GM13977 (cell line): Measurements from ENCODE around the gene CCDC63.
A peak's percentile ranks its signal among the peaks of the same experiment; 100 is the strongest.

Experiments used
- DNase-seq: peaks from one replicate; pipeline ENCODE4 v3.0.0; 2012; ENCODE audit warnings: low spot score
- in situ Hi-C: fragments of 300-500 bp; cut with MboI; formaldehyde crosslinking; loops from one replicate; pipeline ENCODE4 v1.12.0; 2022; ENCODE audit warnings: low sequenced_read_pairs, low pct_unique_long_range_greater_than_20kb, mixed read lengths, inconsistent platforms; ENCODE audit not compliant: unreplicated experiment
- TF ChIP-seq, protein P1 (sequence below): IDR thresholded peaks from 2 replicates; pipeline ENCODE4 v1.5.1; 2012; ENCODE audit warnings: mild to moderate bottlenecking, control low read depth; ENCODE audit not compliant: insufficient read depth; ENCODE audit errors: extremely low read depth, missing control alignments

CCDC63 gene

DNA sequence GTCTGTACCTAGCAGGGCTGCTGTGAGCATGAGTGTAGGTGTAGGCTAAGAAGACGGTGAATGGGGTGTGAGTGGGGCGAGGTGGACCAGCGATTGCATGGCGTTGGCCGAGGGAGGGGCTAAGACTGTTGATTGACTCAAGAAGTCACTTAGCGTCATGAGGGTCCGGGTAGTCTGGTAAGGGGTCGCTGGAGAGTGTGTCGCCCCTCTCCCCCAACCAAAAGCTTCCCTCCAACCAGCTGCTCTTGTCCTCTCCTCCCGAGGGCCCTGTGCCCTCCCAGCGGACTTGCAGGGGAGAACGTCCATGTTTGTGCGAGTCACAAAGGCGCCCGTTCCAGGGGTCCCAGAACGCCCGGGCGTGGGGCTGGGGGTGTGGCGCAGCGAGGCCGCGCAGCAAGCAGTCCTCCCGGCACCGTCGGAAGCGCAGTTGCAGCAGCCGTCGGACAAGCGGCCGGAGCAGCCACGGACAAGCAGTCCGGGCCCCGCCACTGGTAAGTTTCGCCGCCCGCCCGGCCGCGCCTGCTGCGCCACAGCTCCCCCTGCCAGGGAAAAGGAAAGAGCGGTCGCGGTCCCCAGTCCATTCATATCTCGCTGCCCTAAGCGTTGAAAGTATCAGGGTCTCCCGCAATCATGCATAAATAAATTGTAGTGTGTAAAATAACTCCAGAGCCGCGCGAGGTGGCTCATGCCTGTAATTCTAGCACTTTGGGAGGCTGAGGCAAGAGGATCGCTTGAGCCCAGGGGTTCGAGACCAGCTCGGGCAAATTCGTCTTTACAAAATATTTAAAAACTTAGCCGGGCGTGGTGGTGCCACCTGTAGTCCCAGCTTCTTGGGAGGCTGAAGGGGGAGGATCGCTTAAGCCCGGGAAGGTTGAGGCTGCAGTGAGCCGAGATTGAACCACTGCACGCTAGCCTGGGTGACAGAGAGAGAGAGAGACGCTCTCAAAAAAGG is at the start of gene CCDC63:
Gene CCDC63 (plus strand): TSS at position 373 of the 952 bp plus-strand sequence. CDS start 5,968 bp downstream, outside the sequence.
- TF ChIP-seq, protein P1, sequence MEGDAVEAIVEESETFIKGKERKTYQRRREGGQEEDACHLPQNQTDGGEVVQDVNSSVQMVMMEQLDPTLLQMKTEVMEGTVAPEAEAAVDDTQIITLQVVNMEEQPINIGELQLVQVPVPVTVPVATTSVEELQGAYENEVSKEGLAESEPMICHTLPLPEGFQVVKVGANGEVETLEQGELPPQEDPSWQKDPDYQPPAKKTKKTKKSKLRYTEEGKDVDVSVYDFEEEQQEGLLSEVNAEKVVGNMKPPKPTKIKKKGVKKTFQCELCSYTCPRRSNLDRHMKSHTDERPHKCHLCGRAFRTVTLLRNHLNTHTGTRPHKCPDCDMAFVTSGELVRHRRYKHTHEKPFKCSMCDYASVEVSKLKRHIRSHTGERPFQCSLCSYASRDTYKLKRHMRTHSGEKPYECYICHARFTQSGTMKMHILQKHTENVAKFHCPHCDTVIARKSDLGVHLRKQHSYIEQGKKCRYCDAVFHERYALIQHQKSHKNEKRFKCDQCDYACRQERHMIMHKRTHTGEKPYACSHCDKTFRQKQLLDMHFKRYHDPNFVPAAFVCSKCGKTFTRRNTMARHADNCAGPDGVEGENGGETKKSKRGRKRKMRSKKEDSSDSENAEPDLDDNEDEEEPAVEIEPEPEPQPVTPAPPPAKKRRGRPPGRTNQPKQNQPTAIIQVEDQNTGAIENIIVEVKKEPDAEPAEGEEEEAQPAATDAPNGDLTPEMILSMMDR, result peak; percentile 55
- DNase-seq, result peak; percentile 60
- in situ Hi-C loops, result no loop called here

DNA sequence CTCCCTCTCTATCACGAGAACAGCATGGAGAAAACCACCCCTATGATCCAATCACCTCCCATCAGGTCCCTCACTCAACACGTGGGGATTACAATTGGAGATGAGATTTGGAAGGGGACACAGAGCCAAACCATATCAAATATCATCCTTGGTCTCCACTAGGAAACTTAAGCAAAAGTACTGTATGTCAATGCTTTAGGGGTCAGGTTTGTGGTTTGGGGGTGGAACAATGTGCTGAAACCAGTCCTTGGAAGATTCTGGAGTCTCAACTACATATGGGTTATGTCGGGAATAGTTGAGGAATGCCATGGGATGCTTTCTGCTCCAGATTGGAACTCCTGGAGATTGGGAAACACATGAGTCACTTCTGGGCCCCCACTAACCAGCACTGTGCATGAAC is 48.3 kb upstream of the CCDC63 start:
- DNase-seq, result no peak
- in situ Hi-C loops, result no loop called here
- TF ChIP-seq, protein P1, result no peak

DNA sequence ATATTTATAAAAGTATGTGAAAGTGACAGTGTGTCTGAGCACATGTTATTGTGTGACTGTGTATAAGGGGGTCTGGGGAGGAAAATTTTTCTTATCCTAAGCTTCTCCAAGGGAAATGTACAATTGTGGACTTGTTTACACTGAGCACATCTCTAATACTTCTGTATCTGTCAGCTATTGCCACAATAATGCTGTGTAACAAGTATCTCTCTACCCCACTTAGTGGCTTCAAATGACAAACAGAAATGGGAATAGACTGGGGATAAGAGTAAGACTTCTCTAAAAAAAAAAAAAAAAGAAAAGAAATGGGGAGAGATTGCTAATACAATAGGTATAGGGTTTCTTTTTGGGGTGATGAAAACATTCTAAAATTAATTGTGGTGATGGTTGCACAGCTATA is 44.3 kb upstream of the CCDC63 start:
- DNase-seq, result no peak
- TF ChIP-seq, protein P1, result no peak
- in situ Hi-C loops, result no loop called here

DNA sequence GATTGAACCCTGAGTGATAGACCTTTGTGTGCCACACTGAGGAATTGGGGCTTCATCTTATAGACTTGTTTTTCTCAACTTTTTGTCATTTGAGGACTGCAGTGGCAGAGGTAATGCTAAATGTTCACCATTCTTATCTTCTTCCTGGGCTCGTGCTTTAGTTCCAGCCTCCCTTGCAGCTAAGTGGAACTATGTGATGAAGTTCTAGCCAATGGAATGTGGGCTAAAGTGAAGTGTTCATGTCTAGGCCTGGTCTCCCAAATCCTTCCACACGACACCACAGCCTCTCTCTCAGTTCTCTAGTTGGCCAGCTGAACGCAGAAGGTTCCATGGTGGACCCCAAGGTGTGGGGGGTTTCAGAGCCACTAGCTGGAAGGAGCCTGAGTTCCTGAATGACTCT is 42.4 kb upstream of the CCDC63 start:
- in situ Hi-C loops, result no loop called here
- DNase-seq, result no peak
- TF ChIP-seq, protein P1, result no peak

DNA sequence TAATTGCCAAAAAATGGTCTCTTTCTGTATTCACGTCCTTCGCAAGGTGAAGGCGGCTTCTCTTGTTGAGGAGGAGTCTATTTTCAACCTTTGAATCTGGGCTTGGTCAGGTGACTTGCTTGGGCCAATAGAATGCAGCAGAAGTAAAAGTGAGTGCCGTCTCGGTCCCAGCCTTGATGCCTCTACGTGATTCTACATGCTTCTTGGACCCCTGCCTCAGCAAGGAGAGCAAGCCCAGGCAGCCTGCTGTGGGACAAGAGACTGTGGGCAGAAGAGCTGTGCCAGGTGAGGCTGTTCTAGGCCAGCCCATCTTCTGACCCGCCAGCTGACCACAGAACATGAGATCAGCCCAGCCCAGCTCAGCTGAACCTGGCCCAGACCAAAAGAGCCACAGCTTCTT is 39.1 kb upstream of the CCDC63 start:
- no peak for DNase-seq
- TF ChIP-seq, protein P1, result no peak
- in situ Hi-C loops, result no loop called here

DNA sequence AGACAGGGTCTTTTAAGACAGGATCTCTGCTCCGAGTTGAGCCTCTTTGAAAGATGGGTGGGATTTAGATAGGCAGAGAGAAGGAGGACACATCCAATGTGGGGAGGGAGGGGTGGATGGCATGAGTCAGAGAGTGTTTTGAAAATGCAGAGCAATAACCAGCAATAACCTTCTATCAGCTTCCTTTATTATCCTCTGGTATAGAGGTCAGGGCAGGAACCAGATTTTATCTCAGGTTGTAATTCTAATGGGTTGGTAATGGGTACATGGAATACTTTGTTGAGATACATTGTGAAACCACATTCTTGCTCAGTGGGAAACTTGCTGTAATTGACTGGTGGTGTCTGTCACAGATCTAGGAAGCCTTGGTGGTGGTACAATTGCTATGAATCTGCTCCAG is 37.6 kb upstream of the CCDC63 start:
- in situ Hi-C loops, result no loop called here
- TF ChIP-seq, protein P1, result no peak
- no peak for DNase-seq
